Measurements from ENCODE around the gene PREB. TPM values are rescaled to one million over a fixed set of nuclear protein-coding genes. Genes with fewer than 3 reads are reported as not detected.
A peak's percentile ranks its signal among the peaks of the same experiment; 100 is the strongest.

Gene PREB
- total RNA-seq, 2 experiments from 2014 or later = 59.7 to 59.9 TPM

DNA sequence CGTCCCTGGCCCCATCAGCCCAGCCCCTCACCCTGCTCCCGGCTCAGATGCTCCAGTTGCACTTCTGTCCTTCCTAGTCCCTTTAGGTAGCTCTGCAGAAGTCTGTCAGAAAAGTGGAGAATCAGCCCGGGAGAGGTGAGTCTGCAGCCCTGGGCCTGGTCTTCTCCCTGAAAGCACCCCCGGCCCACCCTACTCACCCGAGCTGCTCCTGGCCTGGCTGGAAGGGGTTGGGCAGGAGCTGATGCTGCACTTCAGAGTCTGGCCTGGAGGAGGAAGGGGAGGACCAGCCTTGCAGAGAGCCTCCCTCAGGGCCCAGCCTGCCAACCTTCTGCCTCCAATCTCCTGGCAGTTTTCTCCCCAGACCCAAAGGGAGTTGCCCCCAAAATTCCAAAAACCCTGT, 32.1 kb downstream of the PREB start:
- peaks cover 2% of the 10 kb centered on the region for H3K27me3 Mint-ChIP-seq
- no peaks in the 10 kb centered on the region for H3K9me3 Mint-ChIP-seq (ENCODE audit: low read depth)
- no peak overlapping the region for H3K27ac Mint-ChIP-seq
- CTCF ChIA-PET = interaction anchor here (0.6 to 1.3 kb wide), 3 partner anchors 15 to 27 kb away, joined by 3 to 4 read pairs (median 3); partner anchors contain the start of gene ABHD1
- intact Hi-C loops (cut with DNase I, micrococcal nuclease) = no loop called here
- DNase-seq (no peak), ATAC-seq (no peak)
- H3K36me3 Mint-ChIP-seq (ENCODE audit: low read depth) = peaks cover 6% of the 10 kb centered on the region
- POLR2A ChIA-PET = no interaction called here
- no peak overlapping the region for H3K4me3 Mint-ChIP-seq
- H3K4me1 Mint-ChIP-seq = no peaks in the 10 kb centered on the region

DNA sequence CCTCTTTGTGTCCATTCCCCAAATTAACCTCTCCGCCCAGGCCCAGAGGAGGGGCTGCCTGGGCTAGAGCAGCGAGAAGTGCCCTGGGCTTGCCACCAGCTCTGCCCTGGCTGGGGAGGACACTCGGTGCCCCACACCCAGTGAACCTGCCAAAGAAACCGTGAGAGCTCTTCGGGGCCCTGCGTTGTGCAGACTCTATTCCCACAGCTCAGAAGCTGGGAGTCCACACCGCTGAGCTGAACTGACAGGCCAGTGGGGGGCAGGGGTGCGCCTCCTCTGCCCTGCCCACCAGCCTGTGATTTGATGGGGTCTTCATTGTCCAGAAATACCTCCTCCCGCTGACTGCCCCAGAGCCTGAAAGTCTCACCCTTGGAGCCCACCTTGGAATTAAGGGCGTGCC, 34.4 kb downstream of the PREB start:
- CTCF ChIA-PET = interaction anchor here (0.7 to 4.1 kb wide), 10 partner anchors 10 to 203 kb away, joined by 3 to 23 read pairs (median 3); partner anchors contain the start of genes KHK, TCF23 and TRIM54
- Mint-ChIP-seq H3K36me3 (ENCODE audit: low read depth) (peaks cover 6% of the 10 kb centered on the region), H3K4me3 (no peak overlapping the region), H3K27ac (no peak overlapping the region), H3K27me3 (no peaks in the 10 kb centered on the region), H3K4me1 (peaks cover 10% of the 10 kb centered on the region), H3K9me3 (ENCODE audit: low read depth) (no peaks in the 10 kb centered on the region)
- ATAC-seq (no peak), DNase-seq (no peak)
- POLR2A ChIA-PET = no interaction called here
- intact Hi-C loops (cut with DNase I, micrococcal nuclease) = no loop called here

DNA sequence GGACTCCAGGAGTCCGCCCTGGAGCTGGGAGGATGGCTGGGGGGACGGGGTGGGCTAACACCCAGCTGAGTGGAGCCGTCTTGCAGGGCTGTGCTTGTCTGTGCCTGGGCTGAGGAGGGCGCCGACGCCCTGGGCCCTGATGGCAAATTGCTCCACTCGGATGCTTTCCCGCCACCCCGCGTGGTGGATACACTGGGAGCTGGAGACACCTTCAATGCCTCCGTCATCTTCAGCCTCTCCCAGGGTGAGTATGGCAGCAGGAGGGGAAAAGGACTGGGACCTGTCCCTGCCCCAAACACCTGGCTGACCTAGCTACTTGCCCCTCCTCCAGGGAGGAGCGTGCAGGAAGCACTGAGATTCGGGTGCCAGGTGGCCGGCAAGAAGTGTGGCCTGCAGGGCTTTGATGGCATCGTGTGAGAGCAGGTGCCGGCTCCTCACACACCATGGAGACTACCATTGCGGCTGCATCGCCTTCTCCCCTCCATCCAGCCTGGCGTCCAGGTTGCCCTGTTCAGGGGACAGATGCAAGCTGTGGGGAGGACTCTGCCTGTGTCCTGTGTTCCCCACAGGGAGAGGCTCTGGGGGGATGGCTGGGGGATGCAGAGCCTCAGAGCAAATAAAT, 35.0 kb downstream of the PREB start:
- H3K9me3 Mint-ChIP-seq (ENCODE audit: low read depth) = no peaks in the 10 kb centered on the region
- CTCF ChIA-PET = interaction anchor here (0.5 to 4.1 kb wide), 16 partner anchors 10 to 204 kb away, joined by 3 to 23 read pairs (median 3); partner anchors contain the start of genes CAD, KHK, TCF23 and TRIM54
- peaks cover 10% of the 10 kb centered on the region for H3K4me1 Mint-ChIP-seq
- intact Hi-C loops (cut with DNase I, micrococcal nuclease) = loop anchor here in 1 of 2 experiments (5.0 kb wide), 3 partner anchors 93 to 203 kb away; partner anchors contain the start of genes ATRAID and SLC5A6
- DNase-seq (no peak), ATAC-seq (no peak)
- H3K4me3 Mint-ChIP-seq = no peak overlapping the region
- peaks cover 6% of the 10 kb centered on the region for H3K36me3 Mint-ChIP-seq (ENCODE audit: low read depth)
- no peak overlapping the region for H3K27ac Mint-ChIP-seq
- H3K27me3 Mint-ChIP-seq = no peaks in the 10 kb centered on the region
- POLR2A ChIA-PET = no interaction called here

DNA sequence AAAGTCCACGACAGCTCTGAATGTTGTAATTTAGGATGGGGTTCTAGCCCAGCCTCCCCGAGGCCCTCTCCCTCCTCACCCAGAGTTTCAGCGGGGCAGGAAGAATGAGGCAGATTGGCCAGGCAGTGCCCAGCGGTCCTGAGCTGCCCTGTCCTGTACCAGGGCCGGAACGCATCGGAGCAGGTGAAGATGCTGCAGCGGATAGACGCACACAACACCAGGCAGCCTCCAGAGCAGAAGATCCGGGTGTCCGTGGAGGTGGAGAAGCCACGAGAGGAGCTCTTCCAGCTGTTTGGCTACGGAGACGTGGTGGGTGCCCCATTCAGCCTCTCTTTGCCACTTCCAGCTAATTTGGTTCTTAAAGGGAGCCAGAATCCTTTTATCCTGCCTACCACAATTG, 37.1 kb downstream of the PREB start:
- DNase-seq = no peak
- Mint-ChIP-seq H3K4me3 (no peak overlapping the region), H3K36me3 (ENCODE audit: low read depth) (peaks cover 6% of the 10 kb centered on the region), H3K4me1 (peaks cover 10% of the 10 kb centered on the region), H3K27me3 (no peaks in the 10 kb centered on the region), H3K27ac (no peak overlapping the region), H3K9me3 (ENCODE audit: low read depth) (no peaks in the 10 kb centered on the region)
- POLR2A ChIA-PET = no interaction called here
- intact Hi-C loops (cut with DNase I, micrococcal nuclease) = loop anchor here in 1 of 2 experiments (5.0 kb wide), 3 partner anchors 95 to 205 kb away; partner anchors contain the start of genes ATRAID and SLC5A6
- ATAC-seq = no peak
- CTCF ChIA-PET = interaction anchor here (1.0 to 4.1 kb wide), 10 partner anchors 10 to 206 kb away, joined by 3 to 23 read pairs (median 6); partner anchors contain the start of genes KHK and TRIM54

DNA sequence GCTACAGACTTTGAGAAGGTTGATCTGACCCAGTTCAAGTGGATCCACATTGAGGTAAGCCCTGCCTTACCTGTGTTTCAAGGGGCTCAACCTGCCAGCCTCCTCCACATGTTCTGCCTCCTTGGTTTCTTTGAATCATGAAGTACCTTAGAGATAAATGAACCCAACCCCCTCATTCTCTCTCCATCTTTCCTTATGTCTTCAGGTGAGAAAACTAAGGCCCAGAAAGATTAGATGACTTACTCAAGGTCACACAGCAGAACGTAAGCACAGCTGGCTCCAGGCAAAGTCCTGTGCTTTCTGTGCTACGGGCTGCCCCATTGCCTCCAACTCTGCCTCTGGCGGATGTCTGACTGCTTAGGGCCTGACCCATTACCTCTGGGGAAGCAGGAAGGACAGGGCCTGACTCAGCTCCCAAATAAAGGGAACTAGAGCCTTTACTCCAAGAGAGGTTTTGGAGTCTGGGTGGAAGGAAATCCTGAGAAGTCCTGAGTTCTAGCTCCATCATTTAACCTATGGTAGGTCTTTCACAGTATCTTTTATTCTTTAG, 37.6 kb downstream of the PREB start:
- no peak overlapping the region for H3K27ac Mint-ChIP-seq
- H3K27me3 Mint-ChIP-seq = no peaks in the 10 kb centered on the region
- intact Hi-C loops (cut with DNase I, micrococcal nuclease) = loop anchor here (1.0 to 5.0 kb wide), 4 partner anchors 95 to 205 kb away; partner anchors contain the start of genes ATRAID (in 2 of the 2) and SLC5A6 (in 2 of the 2)
- DNase-seq = no peak
- H3K36me3 Mint-ChIP-seq (ENCODE audit: low read depth) = peaks cover 6% of the 10 kb centered on the region
- no peak for ATAC-seq
- POLR2A ChIA-PET = interaction anchor here (0.6 kb wide), 1 partner anchor 95 kb away, joined by 4 read pairs; no protein-coding TSS in a partner anchor
- H3K9me3 Mint-ChIP-seq (ENCODE audit: low read depth) = no peaks in the 10 kb centered on the region
- H3K4me1 Mint-ChIP-seq = peaks cover 10% of the 10 kb centered on the region
- H3K4me3 Mint-ChIP-seq = no peak overlapping the region
- CTCF ChIA-PET = interaction anchor here (0.6 to 2.7 kb wide), 10 partner anchors 10 to 207 kb away, joined by 3 to 18 read pairs (median 4); partner anchors contain the start of gene KHK

DNA sequence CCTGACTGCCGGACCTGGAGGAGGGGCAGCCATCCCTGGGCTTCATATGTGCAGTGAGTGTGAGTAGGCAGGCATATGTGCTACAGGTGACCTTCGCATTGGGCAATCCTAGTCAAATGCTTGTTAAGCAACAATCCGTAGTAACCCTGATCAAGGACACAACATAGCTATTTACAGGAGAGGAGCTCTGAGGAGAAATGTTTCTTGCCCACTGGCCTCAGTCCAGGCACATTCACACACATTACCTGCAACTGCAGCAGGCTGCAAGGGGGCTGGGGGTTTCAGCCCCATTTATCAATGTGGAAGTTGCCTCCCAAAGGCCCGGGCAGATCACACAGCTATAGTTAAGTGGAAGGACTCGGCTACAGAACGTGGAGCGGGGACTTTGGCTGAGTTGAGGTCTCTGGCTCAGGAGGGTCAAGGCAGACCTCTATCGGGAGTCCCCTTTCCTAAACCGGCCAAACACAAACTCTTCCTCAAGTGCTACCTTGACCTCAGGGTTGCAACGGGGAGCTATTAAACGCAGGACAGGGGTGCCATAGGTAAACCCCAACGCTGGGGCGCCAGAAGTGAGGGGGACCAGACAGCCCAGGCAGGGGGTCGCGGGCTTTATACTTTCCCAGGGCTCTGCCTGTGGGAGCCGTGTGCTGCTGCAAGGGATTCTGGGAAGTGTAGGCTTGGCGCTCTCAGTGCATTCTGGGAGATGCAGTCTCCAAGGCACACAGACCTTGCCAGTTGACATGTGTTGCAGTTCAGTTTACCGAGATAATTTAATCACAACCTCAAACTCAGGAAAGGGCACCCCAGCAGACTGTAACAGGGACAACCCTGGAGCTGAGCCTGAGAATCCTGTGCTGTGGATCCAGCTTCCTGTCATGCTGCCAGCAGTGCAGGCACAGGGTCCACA, 38.4 kb downstream of the PREB start:
- Mint-ChIP-seq H3K27ac (peak overlapping the region; percentile 30), H3K27me3 (no peaks in the 10 kb centered on the region), H3K4me1 (peaks cover 10% of the 10 kb centered on the region), H3K4me3 (peak overlapping the region; percentile 35), H3K36me3 (ENCODE audit: low read depth) (peaks cover 6% of the 10 kb centered on the region), H3K9me3 (ENCODE audit: low read depth) (no peaks in the 10 kb centered on the region)
- DNase-seq (peak; percentile 72), ATAC-seq (peak; percentile 98)
- POLR2A ChIA-PET = no interaction called here
- CTCF ChIA-PET = interaction anchor here (0.6 to 2.7 kb wide), 11 partner anchors 9 to 227 kb away, joined by 3 to 18 read pairs (median 3); partner anchors contain the start of genes KHK and OST4
- intact Hi-C loops (cut with DNase I, micrococcal nuclease) = loop anchor here (1.0 to 5.0 kb wide), 4 partner anchors 96 to 206 kb away; partner anchors contain the start of genes ATRAID (in 2 of the 2) and SLC5A6 (in 2 of the 2)

DNA sequence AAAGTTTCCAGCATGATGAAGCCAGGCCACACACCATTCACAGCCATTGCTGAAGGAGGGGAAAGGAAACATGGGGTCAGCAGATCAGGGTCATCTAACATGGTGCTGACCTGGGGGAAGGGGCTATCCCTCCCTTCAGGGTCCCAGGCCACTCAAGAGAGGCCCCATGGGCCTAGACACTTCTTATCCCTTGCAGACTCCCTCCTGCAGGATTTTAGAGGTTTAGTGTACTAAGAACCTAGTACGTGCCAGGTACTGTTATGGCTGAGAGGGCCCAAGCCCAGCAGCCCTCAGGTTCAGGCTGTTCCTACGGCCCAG, 39.0 kb downstream of the PREB start:
- H3K4me1 Mint-ChIP-seq = peaks cover 10% of the 10 kb centered on the region
- DNase-seq = no peak
- no peak overlapping the region for H3K4me3 Mint-ChIP-seq
- ChIA-PET POLR2A (no interaction called here), CTCF (interaction anchor here (0.6 to 2.7 kb wide), 5 partner anchors 8 to 184 kb away, joined by 3 to 18 read pairs (median 4); partner anchors contain the start of genes KHK and OST4)
- intact Hi-C loops (cut with DNase I, micrococcal nuclease) = loop anchor here in 1 of 2 experiments (5.0 kb wide), 3 partner anchors 97 to 207 kb away; partner anchors contain the start of genes ATRAID and SLC5A6
- no peak overlapping the region for H3K27ac Mint-ChIP-seq
- H3K9me3 Mint-ChIP-seq (ENCODE audit: low read depth) = no peaks in the 10 kb centered on the region
- no peak for ATAC-seq
- H3K27me3 Mint-ChIP-seq = no peaks in the 10 kb centered on the region
- peaks cover 6% of the 10 kb centered on the region for H3K36me3 Mint-ChIP-seq (ENCODE audit: low read depth)

DNA sequence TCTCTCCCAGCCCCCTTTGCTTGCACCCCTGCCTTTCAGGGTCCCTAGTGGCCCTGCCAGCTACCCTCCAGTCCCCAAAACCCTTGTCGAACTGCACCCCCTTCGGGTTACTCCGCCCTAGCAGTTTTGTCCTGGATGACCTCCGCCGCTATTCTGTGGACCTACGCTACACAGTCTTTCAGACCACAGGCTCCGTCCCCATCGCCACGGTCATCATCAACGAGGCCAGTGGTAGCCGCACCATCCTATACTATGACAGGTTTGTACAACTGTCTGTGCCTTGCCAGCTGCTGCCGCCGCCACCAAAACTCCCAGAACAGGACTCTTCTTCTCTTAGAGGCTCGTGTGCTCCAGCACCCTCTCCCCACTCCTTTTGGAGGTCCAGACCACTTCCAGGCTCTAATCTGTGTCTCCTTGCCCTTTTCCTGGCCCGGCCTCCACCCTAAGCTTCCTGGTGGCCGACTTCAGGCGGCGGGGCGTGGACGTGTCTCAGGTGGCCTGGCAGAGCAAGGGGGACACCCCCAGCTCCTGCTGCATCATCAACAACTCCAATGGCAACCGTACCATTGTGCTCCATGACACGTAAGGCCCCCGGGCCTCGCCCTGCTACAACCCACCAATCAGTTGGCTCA, 40.0 kb downstream of the PREB start:
- DNase-seq = no peak
- H3K9me3 Mint-ChIP-seq (ENCODE audit: low read depth) = no peaks in the 10 kb centered on the region
- H3K4me3 Mint-ChIP-seq = no peak overlapping the region
- POLR2A ChIA-PET = interaction anchor here (0.6 kb wide), 1 partner anchor 142 kb away, joined by 3 read pairs; no protein-coding TSS in a partner anchor
- peaks cover 12% of the 10 kb centered on the region for H3K4me1 Mint-ChIP-seq
- H3K27ac Mint-ChIP-seq = no peak overlapping the region
- H3K27me3 Mint-ChIP-seq = no peaks in the 10 kb centered on the region
- H3K36me3 Mint-ChIP-seq (ENCODE audit: low read depth) = peaks cover 2% of the 10 kb centered on the region
- CTCF ChIA-PET = interaction anchor here (0.6 to 2.7 kb wide), 4 partner anchors 13 to 202 kb away, joined by 3 to 18 read pairs (median 5); no protein-coding TSS in a partner anchor
- intact Hi-C loops (cut with DNase I, micrococcal nuclease) = no loop called here
- ATAC-seq = no peak

DNA sequence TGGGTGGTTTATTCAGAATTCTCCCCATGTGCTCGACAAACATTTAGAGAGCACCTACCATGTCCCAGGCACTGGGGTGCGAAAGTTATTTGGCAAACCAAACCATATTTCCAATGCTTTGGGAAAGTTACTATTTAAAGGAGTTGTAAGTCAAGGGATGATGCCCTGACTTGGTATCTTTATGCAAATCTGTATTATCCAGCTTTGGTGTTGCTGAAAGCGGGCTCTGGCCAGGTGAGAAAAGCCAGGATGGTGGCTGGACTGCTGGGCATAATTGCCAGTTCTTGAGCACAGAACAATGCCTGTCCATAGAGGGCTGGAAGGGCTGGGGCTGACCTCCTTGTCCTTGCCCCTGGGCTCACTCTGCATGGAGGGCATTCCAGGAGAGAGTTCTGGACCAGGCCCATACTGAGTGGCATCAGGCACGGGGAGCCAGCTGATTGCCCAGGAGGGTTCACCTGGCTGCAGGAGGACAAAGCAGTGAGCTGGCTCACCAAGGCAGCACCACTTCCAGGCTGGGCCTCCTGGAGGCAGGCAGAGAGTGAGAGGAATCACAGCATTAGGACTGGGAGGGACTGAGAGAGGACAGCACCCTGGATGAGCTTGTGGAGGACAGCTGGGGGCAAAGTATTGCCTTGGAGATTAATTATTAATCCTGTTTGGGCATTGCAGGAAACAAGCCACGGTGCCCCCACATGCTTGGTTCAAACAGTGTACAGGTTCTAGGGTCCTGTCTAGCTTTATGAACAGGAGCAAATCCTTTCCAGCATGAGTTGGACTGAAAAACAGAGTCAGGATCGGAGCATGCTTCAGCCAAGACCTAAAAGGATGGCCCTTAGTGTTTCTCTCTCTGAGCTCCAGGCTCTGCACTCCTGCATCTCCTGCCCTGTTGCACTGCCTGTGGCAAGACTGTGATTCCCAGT, 40.7 kb downstream of the PREB start:
- intact Hi-C loops (cut with DNase I, micrococcal nuclease) = no loop called here
- peaks cover 12% of the 10 kb centered on the region for H3K4me1 Mint-ChIP-seq
- H3K36me3 Mint-ChIP-seq (ENCODE audit: low read depth) = no peaks in the 10 kb centered on the region
- H3K4me3 Mint-ChIP-seq = no peak overlapping the region
- H3K27ac Mint-ChIP-seq = no peak overlapping the region
- CTCF ChIA-PET = interaction anchor here (0.6 to 1.1 kb wide), 7 partner anchors 12 to 211 kb away, joined by 3 to 6 read pairs (median 3); no protein-coding TSS in a partner anchor
- DNase-seq (no peak), ATAC-seq (no peak)
- no peaks in the 10 kb centered on the region for H3K9me3 Mint-ChIP-seq (ENCODE audit: low read depth)
- POLR2A ChIA-PET = no interaction called here
- no peaks in the 10 kb centered on the region for H3K27me3 Mint-ChIP-seq

Data from activated CD4-positive, alpha-beta T cell treated with anti-CD3 and anti-CD28 coated beads for 36 hours (primary cell).